ENCODE data around the gene BTAF1.

Gene BTAF1

GRCh38 chr10:91939653-91940052, 16.1 kb downstream of the BTAF1 start:
- no peak overlapping the region for H3K27ac ChIP-seq (ENCODE audit: low read depth, low read length, severe bottlenecking)
- no peaks in the 10 kb centered on the region for H3K9me3 ChIP-seq (ENCODE audit: control insufficient read depth, low read length)
- WGBS, 2 experiments (ENCODE audit: insufficient coverage in 2 of 2): 83 to 100% methylated on average over 1 to 2 of the region's 4 CpGs
- H3K4me1 ChIP-seq (ENCODE audit: control insufficient read depth, insufficient read depth, low read length, poor library complexity, severe bottlenecking): no peaks in the 10 kb centered on the region
- H3K4me3 ChIP-seq (ENCODE audit: extremely low read depth, insufficient read depth, low read length, poor library complexity, severe bottlenecking): no peak overlapping the region
- H3K36me3 ChIP-seq (ENCODE audit: control insufficient read depth, insufficient read depth, low read length): peaks cover 60% of the 10 kb centered on the region

- H3K4me1 ChIP-seq (ENCODE audit: control insufficient read depth, insufficient read depth, low read length, poor library complexity, severe bottlenecking): no peaks in the 10 kb centered on the region
- WGBS, 2 experiments (ENCODE audit: insufficient coverage in 2 of 2): no CpG with 5 or more reads among the region's 1 CpG
- no peak overlapping the region for H3K27ac ChIP-seq (ENCODE audit: low read depth, low read length, severe bottlenecking)
- H3K4me3 ChIP-seq (ENCODE audit: extremely low read depth, insufficient read depth, low read length, poor library complexity, severe bottlenecking): no peak overlapping the region
- H3K36me3 ChIP-seq (ENCODE audit: control insufficient read depth, insufficient read depth, low read length): peaks cover 53% of the 10 kb centered on the region
- no peaks in the 10 kb centered on the region for H3K9me3 ChIP-seq (ENCODE audit: control insufficient read depth, low read length)
Observed at GRCh38 chr10:91941426-91941825, 17.9 kb downstream of the BTAF1 start.

GRCh38 chr10:91944880-91945630, 21.5 kb downstream of the BTAF1 start:
- Histone ChIP-seq H3K27ac (ENCODE audit: low read depth, low read length, severe bottlenecking) (no peak overlapping the region), H3K4me1 (ENCODE audit: control insufficient read depth, insufficient read depth, low read length, poor library complexity, severe bottlenecking) (no peaks in the 10 kb centered on the region), H3K9me3 (ENCODE audit: control insufficient read depth, low read length) (no peaks in the 10 kb centered on the region), H3K36me3 (ENCODE audit: control insufficient read depth, insufficient read depth, low read length) (peaks cover 63% of the 10 kb centered on the region), H3K4me3 (ENCODE audit: extremely low read depth, insufficient read depth, low read length, poor library complexity, severe bottlenecking) (no peak overlapping the region)
- 100% methylated on average over 1 of the region's 5 CpGs; no CpG with 5 or more reads in 1 of the 2 experiments for WGBS, 2 experiments (ENCODE audit: insufficient coverage in 2 of 2)

- H3K9me3 ChIP-seq (ENCODE audit: control insufficient read depth, low read length): no peaks in the 10 kb centered on the region
- 90% methylated on average over 1 of the region's 2 CpGs; no CpG with 5 or more reads in 1 of the 2 experiments for WGBS, 2 experiments (ENCODE audit: insufficient coverage in 2 of 2)
- no peak overlapping the region for H3K4me3 ChIP-seq (ENCODE audit: extremely low read depth, insufficient read depth, low read length, poor library complexity, severe bottlenecking)
- H3K36me3 ChIP-seq (ENCODE audit: control insufficient read depth, insufficient read depth, low read length): peaks cover 84% of the 10 kb centered on the region
- H3K27ac ChIP-seq (ENCODE audit: low read depth, low read length, severe bottlenecking): no peak overlapping the region
- H3K4me1 ChIP-seq (ENCODE audit: control insufficient read depth, insufficient read depth, low read length, poor library complexity, severe bottlenecking): no peaks in the 10 kb centered on the region
Observed at GRCh38 chr10:91953600-91954160, 30.1 kb downstream of the BTAF1 start.

GRCh38 chr10:91955114-91955513, 31.5 kb downstream of the BTAF1 start:
- WGBS, 2 experiments (ENCODE audit: insufficient coverage in 2 of 2): 100% methylated on average over 1 of the region's 3 CpGs
- Histone ChIP-seq H3K27ac (ENCODE audit: low read depth, low read length, severe bottlenecking) (no peak overlapping the region), H3K4me3 (ENCODE audit: extremely low read depth, insufficient read depth, low read length, poor library complexity, severe bottlenecking) (no peak overlapping the region), H3K36me3 (ENCODE audit: control insufficient read depth, insufficient read depth, low read length) (peaks cover 84% of the 10 kb centered on the region), H3K4me1 (ENCODE audit: control insufficient read depth, insufficient read depth, low read length, poor library complexity, severe bottlenecking) (no peaks in the 10 kb centered on the region), H3K9me3 (ENCODE audit: control insufficient read depth, low read length) (no peaks in the 10 kb centered on the region)

- WGBS, 2 experiments (ENCODE audit: insufficient coverage in 2 of 2): 100% methylated on average over 1 of the region's 1 CpG; no CpG with 5 or more reads in 1 of the 2 experiments
- H3K36me3 ChIP-seq (ENCODE audit: control insufficient read depth, insufficient read depth, low read length): peaks cover 79% of the 10 kb centered on the region
- no peak overlapping the region for H3K27ac ChIP-seq (ENCODE audit: low read depth, low read length, severe bottlenecking)
- H3K4me3 ChIP-seq (ENCODE audit: extremely low read depth, insufficient read depth, low read length, poor library complexity, severe bottlenecking): no peak overlapping the region
- H3K9me3 ChIP-seq (ENCODE audit: control insufficient read depth, low read length): no peaks in the 10 kb centered on the region
- H3K4me1 ChIP-seq (ENCODE audit: control insufficient read depth, insufficient read depth, low read length, poor library complexity, severe bottlenecking): no peaks in the 10 kb centered on the region
Observed at GRCh38 chr10:91957091-91957490, 33.5 kb downstream of the BTAF1 start.

GRCh38 chr10:91969297-91969696, 45.7 kb downstream of the BTAF1 start:
- H3K36me3 ChIP-seq (ENCODE audit: control insufficient read depth, insufficient read depth, low read length): peaks cover 49% of the 10 kb centered on the region

GRCh38 chr10:91974960-91975359, 51.4 kb downstream of the BTAF1 start:
- H3K4me3 ChIP-seq (ENCODE audit: extremely low read depth, insufficient read depth, low read length, poor library complexity, severe bottlenecking): no peak overlapping the region
- H3K27ac ChIP-seq (ENCODE audit: low read depth, low read length, severe bottlenecking): no peak overlapping the region
- H3K36me3 ChIP-seq (ENCODE audit: control insufficient read depth, insufficient read depth, low read length): peaks cover 42% of the 10 kb centered on the region
- no CpG with 5 or more reads among the region's 2 CpGs for WGBS, 2 experiments (ENCODE audit: insufficient coverage in 2 of 2)
- peaks cover 5% of the 10 kb centered on the region for H3K4me1 ChIP-seq (ENCODE audit: control insufficient read depth, insufficient read depth, low read length, poor library complexity, severe bottlenecking)
- H3K9me3 ChIP-seq (ENCODE audit: control insufficient read depth, low read length): no peaks in the 10 kb centered on the region

More at GRCh38 chr10:91969297-91969696, 45.7 kb downstream of the BTAF1 start:
- Histone ChIP-seq H3K27ac (ENCODE audit: low read depth, low read length, severe bottlenecking) (no peak overlapping the region), H3K4me3 (ENCODE audit: extremely low read depth, insufficient read depth, low read length, poor library complexity, severe bottlenecking) (no peak overlapping the region), H3K4me1 (ENCODE audit: control insufficient read depth, insufficient read depth, low read length, poor library complexity, severe bottlenecking) (no peaks in the 10 kb centered on the region), H3K9me3 (ENCODE audit: control insufficient read depth, low read length) (no peaks in the 10 kb centered on the region)
- 100% methylated on average over 3 to 4 of the region's 4 CpGs for WGBS, 2 experiments (ENCODE audit: insufficient coverage in 2 of 2)

GRCh38 chr10:91975438-91975837, 51.9 kb downstream of the BTAF1 start:
- 100% methylated on average over 1 of the region's 1 CpG; no CpG with 5 or more reads in 1 of the 2 experiments for WGBS, 2 experiments (ENCODE audit: insufficient coverage in 2 of 2)
- H3K36me3 ChIP-seq (ENCODE audit: control insufficient read depth, insufficient read depth, low read length): peaks cover 43% of the 10 kb centered on the region
- H3K27ac ChIP-seq (ENCODE audit: low read depth, low read length, severe bottlenecking): no peak overlapping the region

GRCh38 chr10:91976317-91977051, 52.9 kb downstream of the BTAF1 start:
- peaks cover 41% of the 10 kb centered on the region for H3K36me3 ChIP-seq (ENCODE audit: control insufficient read depth, insufficient read depth, low read length)
- no peaks in the 10 kb centered on the region for H3K9me3 ChIP-seq (ENCODE audit: control insufficient read depth, low read length)
- H3K4me3 ChIP-seq (ENCODE audit: extremely low read depth, insufficient read depth, low read length, poor library complexity, severe bottlenecking): no peak overlapping the region
- H3K27ac ChIP-seq (ENCODE audit: low read depth, low read length, severe bottlenecking): no peak overlapping the region
- peaks cover 5% of the 10 kb centered on the region for H3K4me1 ChIP-seq (ENCODE audit: control insufficient read depth, insufficient read depth, low read length, poor library complexity, severe bottlenecking)
- WGBS, 2 experiments (ENCODE audit: insufficient coverage in 2 of 2): no CpG with 5 or more reads among the region's 5 CpGs

More at GRCh38 chr10:91975438-91975837, 51.9 kb downstream of the BTAF1 start:
- Histone ChIP-seq H3K4me1 (ENCODE audit: control insufficient read depth, insufficient read depth, low read length, poor library complexity, severe bottlenecking) (peaks cover 5% of the 10 kb centered on the region), H3K4me3 (ENCODE audit: extremely low read depth, insufficient read depth, low read length, poor library complexity, severe bottlenecking) (no peak overlapping the region), H3K9me3 (ENCODE audit: control insufficient read depth, low read length) (no peaks in the 10 kb centered on the region)
